H1 (cell line): ENCODE measurements around the gene PDE6B.

Experiments
- CBX5 ChIP-seq: fragments of 300-800, 300-1000 bp; sonication (generic); IDR thresholded peaks from 2 replicates; pipeline ENCODE4 v1.7.1; 2016; ENCODE audit warnings: antibody characterized with exemption, low read length, low read depth
- JUND ChIP-seq: IDR thresholded peaks from 2 replicates; pipeline ENCODE4 v1.6.1; 2011; ENCODE audit warnings: mild to moderate bottlenecking, improper control_type of control experiment, low read length
- RFX5 ChIP-seq: IDR thresholded peaks from 2 replicates; pipeline ENCODE4 v1.6.1; 2011; ENCODE audit warnings: low read depth, low read length, improper control_type of control experiment, borderline replicate concordance

DNA sequence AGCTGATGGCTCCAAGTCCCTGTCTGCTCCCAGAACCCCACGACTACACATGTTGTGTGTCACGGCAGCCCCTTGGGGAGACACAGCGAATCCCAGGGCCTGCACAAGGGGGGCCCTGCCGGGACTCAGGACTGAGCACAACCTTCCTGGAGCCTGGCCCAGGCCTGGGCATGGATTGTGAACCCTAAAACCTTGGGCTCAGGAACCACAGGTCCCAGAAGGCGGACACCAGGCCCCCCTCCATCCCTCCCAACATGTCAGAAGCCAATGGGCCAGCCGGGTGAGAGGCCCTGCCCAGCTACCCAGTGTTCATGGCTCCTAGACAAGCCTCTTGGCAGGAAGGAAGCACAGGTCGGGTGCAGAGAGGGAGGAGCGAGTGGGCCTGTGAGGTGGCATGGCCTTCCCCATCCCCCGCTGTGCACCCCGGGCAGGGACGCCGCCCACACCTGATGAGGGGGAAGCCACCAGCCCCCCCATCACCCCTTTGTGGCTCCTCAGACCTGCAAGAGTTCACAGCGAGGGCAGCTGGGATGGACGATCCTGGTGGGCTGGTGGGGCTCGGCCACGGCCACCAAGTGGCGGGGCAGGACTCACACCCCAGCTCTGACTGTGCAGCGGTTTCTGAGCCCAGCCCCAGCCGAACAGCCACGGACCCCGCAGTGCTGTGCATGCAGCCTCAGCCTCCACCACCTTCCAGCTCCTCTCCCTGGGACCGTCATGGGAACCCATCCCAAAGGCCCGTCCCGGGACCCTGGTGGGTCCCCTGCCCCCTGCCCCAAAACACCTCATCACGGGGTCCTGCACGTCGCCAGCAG lies 3.7 kb downstream of the PDE6B start:
- TF ChIP-seq CBX5, result no peak
- TF ChIP-seq RFX5, result no peak
- TF ChIP-seq JUND, result no peak
